ENCODE data around the gene SLC5A3.

GRCh38 chr21:34024374-34024693, 49.0 kb upstream of the SLC5A3 start:
- TF ChIP-seq POLR2A (IDR thresholded peaks at IDR 0.05; ENCODE audit: low read depth, low read length) (no peak), TAF1 (IDR thresholded peaks at IDR 0.05; ENCODE audit: borderline replicate concordance, low read depth, low read length) (no peak), POLR2AphosphoS5 (IDR thresholded peaks at IDR 0.05; ENCODE audit: low read depth, low read length) (no peak)
